GM21390 (cell line): ENCODE data around the gene RBM11.
"Not testable (repeated sequence)": the region's sequence is repeated elsewhere in the genome, so short reads cannot be mapped to it uniquely, and the experiment has no call there.

Experiments
- ATAC-seq: cut with Tn5 transposase; IDR thresholded peaks from one replicate; pipeline ENCODE4 v1.9.1; 2021; ENCODE audit not compliant: unreplicated experiment

RBM11 gene

GRCh38 chr21:14215971-14216641 lies at the start of gene RBM11:
TSS of gene RBM11 (plus strand) at chr21:14216157. CDS start at chr21:14216187, 30 bp downstream.
- ATAC-seq, result peak; percentile 95

- ATAC-seq, result not testable (repeated sequence)
Observed at GRCh38 chr21:14166463-14167223, 49.3 kb upstream of the RBM11 start.

GRCh38 chr21:14206222-14206621 lies 9.7 kb upstream of the RBM11 start:
- ATAC-seq, result no peak

GRCh38 chr21:14210738-14211137 lies 5.2 kb upstream of the RBM11 start, which contains the start of gene LIPI:
TSS of gene LIPI (minus strand) at chr21:14210955. CDS start at chr21:14210845, 110 bp downstream.
- no peak for ATAC-seq

GRCh38 chr21:14213164-14213563 lies 2.8 kb upstream of the RBM11 start:
- no peak for ATAC-seq

GRCh38 chr21:14223365-14223764 lies 7.4 kb downstream of the RBM11 start:
- no peak for ATAC-seq

GRCh38 chr21:14229399-14229798 lies 13.4 kb downstream of the RBM11 start:
- ATAC-seq, result no peak

GRCh38 chr21:14235101-14235500 lies 19.1 kb downstream of the RBM11 start:
- ATAC-seq, result no peak

GRCh38 chr21:14236180-14236579 lies 20.2 kb downstream of the RBM11 start:
- no peak for ATAC-seq

- ATAC-seq, result no peak
Observed at GRCh38 chr21:14239281-14239680, 23.3 kb downstream of the RBM11 start.

GRCh38 chr21:14241297-14241696 lies 25.3 kb downstream of the RBM11 start:
- no peak for ATAC-seq

GRCh38 chr21:14243461-14243860 lies 27.5 kb downstream of the RBM11 start:
- ATAC-seq, result no peak

GRCh38 chr21:14243874-14244273 lies 27.9 kb downstream of the RBM11 start:
- ATAC-seq, result no peak

GRCh38 chr21:14244911-14245310 lies 29.0 kb downstream of the RBM11 start:
- no peak for ATAC-seq

- ATAC-seq, result no peak
Observed at GRCh38 chr21:14245711-14246110, 29.8 kb downstream of the RBM11 start.

GRCh38 chr21:14251336-14251735 lies 35.4 kb downstream of the RBM11 start:
- no peak for ATAC-seq

GRCh38 chr21:14259747-14260146 lies 43.8 kb downstream of the RBM11 start:
- ATAC-seq, result no peak

- no peak for ATAC-seq
Observed at GRCh38 chr21:14260174-14260764, 44.3 kb downstream of the RBM11 start.

- no peak for ATAC-seq
Observed at GRCh38 chr21:14262039-14262438, 46.1 kb downstream of the RBM11 start.

GRCh38 chr21:14263879-14264278 lies 47.9 kb downstream of the RBM11 start:
- ATAC-seq, result no peak

GRCh38 chr21:14265023-14265422 lies 49.1 kb downstream of the RBM11 start:
- ATAC-seq, result no peak

GRCh38 chr21:14267076-14267475 lies 51.1 kb downstream of the RBM11 start:
- ATAC-seq, result no peak
